ENCODE data around the gene ARHGAP8.
"Not testable (repeated sequence)": the region's sequence is repeated elsewhere in the genome, so short reads cannot be mapped to it uniquely, and the experiment has no call there.

ARHGAP8 gene

DNA sequence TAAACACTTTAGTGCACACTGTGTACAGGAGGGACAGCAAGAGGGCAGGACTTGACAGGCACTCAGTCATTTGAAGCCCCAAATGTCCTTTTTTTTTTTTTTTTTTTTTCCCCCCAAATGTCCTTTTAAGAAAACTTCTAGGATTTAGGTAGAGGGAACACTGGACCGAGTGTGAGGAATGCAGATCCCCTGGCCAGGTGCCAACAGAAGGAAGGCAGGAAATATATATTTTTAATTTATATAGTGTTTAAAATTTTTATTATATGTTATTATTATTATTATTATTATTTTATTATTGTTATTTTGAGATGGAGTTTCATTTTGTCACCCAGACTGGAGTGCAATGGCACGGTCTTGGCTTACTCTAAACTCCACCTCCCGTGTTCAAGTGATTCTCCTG lies 35.5 kb downstream of the ARHGAP8 start:
- no peaks in the 10 kb centered on the region for H3K4me1 Mint-ChIP-seq (ENCODE audit: low read depth)
- no peak overlapping the region for H3K4me3 Mint-ChIP-seq
- H3K36me3 Mint-ChIP-seq (ENCODE audit: low read depth) = no peaks in the 10 kb centered on the region
- peaks cover 4% of the 10 kb centered on the region for H3K27me3 Mint-ChIP-seq
- no peaks in the 10 kb centered on the region for H3K9me3 Mint-ChIP-seq
- no peak overlapping the region for H3K27ac Mint-ChIP-seq

DNA sequence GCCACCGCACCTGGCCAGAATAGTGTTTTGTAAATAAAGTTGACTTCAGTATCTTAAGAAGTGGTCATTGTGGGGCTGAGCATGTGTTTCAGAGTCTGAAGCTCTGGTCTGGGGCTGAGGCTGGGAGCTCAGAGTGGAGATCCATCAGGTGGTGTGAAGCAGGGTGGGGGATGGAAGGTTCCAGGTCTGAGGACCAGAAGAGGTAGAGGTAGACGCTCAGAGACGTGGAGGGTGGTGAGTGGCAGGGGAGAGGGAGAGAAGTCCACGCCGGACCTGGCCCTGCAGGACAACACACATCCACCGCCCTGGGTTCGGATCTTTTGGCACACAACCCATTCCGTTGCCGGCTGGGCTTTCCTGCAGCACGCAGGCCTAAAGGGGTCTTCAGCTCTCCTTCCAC lies 40.7 kb downstream of the ARHGAP8 start:
- H3K4me1 Mint-ChIP-seq (ENCODE audit: low read depth) = no peaks in the 10 kb centered on the region
- no peaks in the 10 kb centered on the region for H3K27me3 Mint-ChIP-seq
- no peaks in the 10 kb centered on the region for H3K9me3 Mint-ChIP-seq
- no peaks in the 10 kb centered on the region for H3K36me3 Mint-ChIP-seq (ENCODE audit: low read depth)
- no peak overlapping the region for H3K27ac Mint-ChIP-seq
- no peak overlapping the region for H3K4me3 Mint-ChIP-seq

GRCh38 chr22:44793506-44794172 lies 41.3 kb downstream of the ARHGAP8 start:
- Mint-ChIP-seq H3K27me3 (no peaks in the 10 kb centered on the region), H3K4me3 (no peak overlapping the region), H3K36me3 (ENCODE audit: low read depth) (no peaks in the 10 kb centered on the region), H3K4me1 (ENCODE audit: low read depth) (no peaks in the 10 kb centered on the region), H3K9me3 (no peaks in the 10 kb centered on the region), H3K27ac (no peak overlapping the region)

DNA sequence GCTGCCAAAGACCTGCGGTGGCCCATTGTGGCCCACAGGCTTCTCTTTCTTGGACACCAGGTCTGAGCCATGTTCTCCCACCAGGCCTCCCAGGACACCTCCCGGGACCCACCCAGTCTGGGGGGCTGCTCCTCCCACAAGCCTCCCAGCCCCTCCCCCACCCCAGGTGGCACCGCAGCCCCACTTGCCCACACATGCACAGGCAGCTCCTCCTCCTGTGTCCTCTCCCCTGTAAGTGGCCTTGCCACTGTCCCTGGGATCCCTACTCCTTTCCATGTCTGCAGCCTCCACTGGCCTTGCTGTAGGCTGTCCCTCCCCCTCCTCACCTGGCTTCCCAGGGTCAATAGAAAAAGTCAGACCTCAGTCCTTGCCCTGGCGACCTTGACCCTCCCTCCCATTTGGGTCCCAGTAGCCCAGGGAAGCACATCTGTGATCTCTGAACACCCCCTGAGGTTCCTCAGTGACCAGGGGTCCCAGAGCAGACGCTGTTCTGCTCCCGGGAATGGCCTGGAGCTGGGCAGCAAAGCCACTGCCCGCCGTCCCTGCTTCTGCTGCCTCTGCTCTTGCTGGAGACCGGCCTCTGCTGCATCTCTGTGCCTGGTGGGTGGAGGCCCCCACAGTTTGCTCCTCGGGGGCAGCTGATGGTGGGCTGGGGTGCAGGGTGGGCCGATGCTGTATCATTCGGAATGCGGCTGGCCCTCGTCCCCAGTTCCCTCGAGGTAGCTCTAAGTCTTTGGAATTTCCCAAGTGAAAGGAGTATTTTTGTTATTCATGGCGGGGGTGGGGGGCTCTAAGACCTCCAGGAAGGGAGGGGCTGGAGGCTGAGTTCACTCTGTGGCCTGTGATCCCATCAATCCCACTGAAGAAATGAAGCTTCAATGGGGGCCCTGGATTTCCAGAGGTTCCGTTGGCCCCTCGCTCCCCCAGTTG lies 43.6 kb downstream of the ARHGAP8 start:
- no peaks in the 10 kb centered on the region for H3K36me3 Mint-ChIP-seq (ENCODE audit: low read depth)
- H3K27ac Mint-ChIP-seq = no peak overlapping the region
- no peaks in the 10 kb centered on the region for H3K9me3 Mint-ChIP-seq
- H3K4me1 Mint-ChIP-seq (ENCODE audit: low read depth) = no peaks in the 10 kb centered on the region
- H3K27me3 Mint-ChIP-seq = no peaks in the 10 kb centered on the region
- H3K4me3 Mint-ChIP-seq = no peak overlapping the region

- H3K4me3 Mint-ChIP-seq = no peak overlapping the region
- H3K36me3 Mint-ChIP-seq (ENCODE audit: low read depth) = no peaks in the 10 kb centered on the region
- H3K27me3 Mint-ChIP-seq = no peaks in the 10 kb centered on the region
- H3K4me1 Mint-ChIP-seq (ENCODE audit: low read depth) = no peaks in the 10 kb centered on the region
- H3K27ac Mint-ChIP-seq = no peak overlapping the region
- H3K9me3 Mint-ChIP-seq = no peaks in the 10 kb centered on the region
These were observed 44.9 kb downstream of the ARHGAP8 start for GRCh38 chr22:44797181-44797725.

- H3K4me1 Mint-ChIP-seq (ENCODE audit: low read depth) = peaks cover 5% of the 10 kb centered on the region
- H3K36me3 Mint-ChIP-seq (ENCODE audit: low read depth) = no peaks in the 10 kb centered on the region
- no peaks in the 10 kb centered on the region for H3K27me3 Mint-ChIP-seq
- H3K4me3 Mint-ChIP-seq = no peak overlapping the region
- no peak overlapping the region for H3K27ac Mint-ChIP-seq
- H3K9me3 Mint-ChIP-seq = no peaks in the 10 kb centered on the region
These were observed 46.9 kb downstream of the ARHGAP8 start for GRCh38 chr22:44799077-44799945.

- H3K36me3 Mint-ChIP-seq (ENCODE audit: low read depth) = not testable (repeated sequence)
These were observed 47.7 kb downstream of the ARHGAP8 start for GRCh38 chr22:44799946-44800634.

DNA sequence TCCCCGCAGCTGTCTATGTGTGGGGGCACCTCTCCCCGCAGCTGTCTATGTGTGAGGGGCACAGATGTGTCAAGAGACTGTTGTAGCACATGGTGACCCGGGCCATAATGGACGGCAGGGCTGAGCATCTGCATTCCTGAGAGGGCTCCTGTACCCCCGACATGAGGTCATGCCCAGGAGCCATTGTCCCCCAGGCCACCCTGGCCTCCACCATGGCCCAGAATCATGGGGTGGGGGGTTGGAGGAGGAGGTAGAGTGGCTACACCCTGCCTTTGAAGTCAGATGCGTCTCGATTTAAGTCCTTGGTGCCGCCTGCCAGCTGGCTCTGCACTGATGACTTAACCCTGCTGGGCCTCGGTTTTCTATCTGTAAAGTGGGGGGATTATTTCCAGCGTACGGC lies 49.1 kb downstream of the ARHGAP8 start:
- H3K36me3 Mint-ChIP-seq (ENCODE audit: low read depth) = no peaks in the 10 kb centered on the region
- no peak overlapping the region for H3K4me3 Mint-ChIP-seq
- peaks cover 5% of the 10 kb centered on the region for H3K4me1 Mint-ChIP-seq (ENCODE audit: low read depth)
- H3K27me3 Mint-ChIP-seq = peaks cover 4% of the 10 kb centered on the region
- H3K27ac Mint-ChIP-seq = no peak overlapping the region
- no peaks in the 10 kb centered on the region for H3K9me3 Mint-ChIP-seq

More at GRCh38 chr22:44799946-44800634, 47.7 kb downstream of the ARHGAP8 start:
- H3K27ac Mint-ChIP-seq; H3K27me3 Mint-ChIP-seq; H3K4me1 Mint-ChIP-seq (ENCODE audit: low read depth); H3K9me3 Mint-ChIP-seq; H3K4me3 Mint-ChIP-seq: not testable (repeated sequence)

GRCh38 chr22:44802071-44802700 lies 49.8 kb downstream of the ARHGAP8 start:
- H3K9me3 Mint-ChIP-seq = no peaks in the 10 kb centered on the region
- H3K4me3 Mint-ChIP-seq = no peak overlapping the region
- peaks cover 5% of the 10 kb centered on the region for H3K4me1 Mint-ChIP-seq (ENCODE audit: low read depth)

GRCh38 chr22:44802956-44803355 lies 50.6 kb downstream of the ARHGAP8 start:
- H3K36me3 Mint-ChIP-seq (ENCODE audit: low read depth) = no peaks in the 10 kb centered on the region
- H3K4me3 Mint-ChIP-seq = no peak overlapping the region
- no peak overlapping the region for H3K27ac Mint-ChIP-seq
- peaks cover 5% of the 10 kb centered on the region for H3K4me1 Mint-ChIP-seq (ENCODE audit: low read depth)
- H3K9me3 Mint-ChIP-seq = no peaks in the 10 kb centered on the region
- H3K27me3 Mint-ChIP-seq = peaks cover 4% of the 10 kb centered on the region

More at GRCh38 chr22:44802071-44802700, 49.8 kb downstream of the ARHGAP8 start:
- H3K27me3 Mint-ChIP-seq = peaks cover 4% of the 10 kb centered on the region
- H3K36me3 Mint-ChIP-seq (ENCODE audit: low read depth) = no peaks in the 10 kb centered on the region
- H3K27ac Mint-ChIP-seq = no peak overlapping the region

DNA sequence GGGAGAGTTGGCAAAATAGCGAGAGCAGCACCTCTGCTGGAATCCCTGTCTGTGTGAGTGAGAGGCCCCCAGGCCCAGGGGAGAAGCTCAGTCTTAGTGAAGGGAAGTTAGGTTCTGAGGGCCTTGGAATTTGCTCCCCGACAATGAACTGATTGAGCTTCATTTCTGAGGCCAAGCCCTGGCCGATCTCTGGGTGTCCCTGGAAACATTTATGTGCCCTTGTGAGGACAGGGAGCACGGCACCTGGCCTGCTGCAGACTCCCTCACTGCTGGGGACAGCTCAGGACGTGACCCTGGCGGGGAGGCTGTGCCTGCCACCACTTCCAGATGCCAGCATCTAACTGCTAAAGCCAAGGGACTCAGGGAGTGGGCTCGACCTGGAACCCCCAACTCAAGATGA lies 52.0 kb downstream of the ARHGAP8 start:
- Mint-ChIP-seq H3K9me3 (no peaks in the 10 kb centered on the region), H3K4me1 (ENCODE audit: low read depth) (peaks cover 5% of the 10 kb centered on the region), H3K36me3 (ENCODE audit: low read depth) (no peaks in the 10 kb centered on the region), H3K27ac (no peak overlapping the region), H3K27me3 (peaks cover 4% of the 10 kb centered on the region), H3K4me3 (no peak overlapping the region)

- Mint-ChIP-seq H3K27ac (no peak overlapping the region), H3K9me3 (no peaks in the 10 kb centered on the region), H3K4me1 (ENCODE audit: low read depth) (peaks cover 5% of the 10 kb centered on the region), H3K4me3 (no peak overlapping the region), H3K27me3 (peaks cover 4% of the 10 kb centered on the region), H3K36me3 (ENCODE audit: low read depth) (no peaks in the 10 kb centered on the region)
These were observed 53.3 kb downstream of the ARHGAP8 start for GRCh38 chr22:44805711-44806110.

- Mint-ChIP-seq H3K27ac (no peak overlapping the region), H3K27me3 (peaks cover 4% of the 10 kb centered on the region), H3K4me1 (ENCODE audit: low read depth) (peaks cover 5% of the 10 kb centered on the region), H3K9me3 (no peaks in the 10 kb centered on the region), H3K4me3 (no peak overlapping the region), H3K36me3 (ENCODE audit: low read depth) (no peaks in the 10 kb centered on the region)
These were observed 54.9 kb downstream of the ARHGAP8 start for GRCh38 chr22:44807232-44807631.
